ENCODE data around the gene RADIL. TPM values are rescaled to one million over a fixed set of nuclear protein-coding genes. Genes with fewer than 3 reads are reported as not detected.

Gene RADIL
- total and polyA plus RNA-seq, 2 of the 13 experiments (the other 11 are each of a cell fraction or from before 2014, with no cell fraction given): 0.05 to 0.09 TPM

DNA sequence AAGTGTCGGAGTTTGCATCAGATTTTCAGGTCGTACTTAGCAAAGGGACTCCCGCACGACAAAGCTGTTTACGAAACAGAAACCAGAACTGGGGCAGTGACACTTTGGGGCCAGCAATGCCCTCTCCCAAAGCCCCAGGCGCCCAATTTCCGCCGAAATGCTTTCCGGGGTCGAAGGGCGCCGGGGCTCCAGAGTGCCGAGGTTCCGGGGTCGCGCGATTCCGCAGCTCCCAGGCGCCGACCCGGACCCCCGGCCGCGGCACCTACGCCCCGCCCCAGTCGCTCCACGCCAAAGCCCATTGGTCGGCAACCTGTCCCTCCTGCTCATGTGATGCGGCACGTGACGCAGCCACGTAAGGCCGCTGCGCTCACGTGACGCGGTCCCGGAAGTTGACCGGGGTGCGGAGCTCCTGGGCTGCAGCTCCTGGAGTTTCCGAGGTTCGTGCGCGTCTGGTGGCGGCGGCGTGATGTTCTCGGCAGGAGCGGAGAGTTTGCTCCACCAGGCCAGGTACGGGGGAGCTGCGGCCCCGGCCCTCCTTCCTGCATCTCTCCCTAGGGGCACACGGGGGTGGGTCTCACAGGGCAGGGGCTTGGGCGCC, 108.2 kb downstream of the RADIL start, which contains the start of gene AP5Z1 (continued):
- TF ChIP-seq, protein P1, sequence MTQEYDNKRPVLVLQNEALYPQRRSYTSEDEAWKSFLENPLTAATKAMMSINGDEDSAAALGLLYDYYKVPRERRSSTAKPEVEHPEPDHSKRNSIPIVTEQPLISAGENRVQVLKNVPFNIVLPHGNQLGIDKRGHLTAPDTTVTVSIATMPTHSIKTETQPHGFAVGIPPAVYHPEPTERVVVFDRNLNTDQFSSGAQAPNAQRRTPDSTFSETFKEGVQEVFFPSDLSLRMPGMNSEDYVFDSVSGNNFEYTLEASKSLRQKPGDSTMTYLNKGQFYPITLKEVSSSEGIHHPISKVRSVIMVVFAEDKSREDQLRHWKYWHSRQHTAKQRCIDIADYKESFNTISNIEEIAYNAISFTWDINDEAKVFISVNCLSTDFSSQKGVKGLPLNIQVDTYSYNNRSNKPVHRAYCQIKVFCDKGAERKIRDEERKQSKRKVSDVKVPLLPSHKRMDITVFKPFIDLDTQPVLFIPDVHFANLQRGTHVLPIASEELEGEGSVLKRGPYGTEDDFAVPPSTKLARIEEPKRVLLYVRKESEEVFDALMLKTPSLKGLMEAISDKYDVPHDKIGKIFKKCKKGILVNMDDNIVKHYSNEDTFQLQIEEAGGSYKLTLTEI (CRISPR knock-in tag; conservative IDR thresholded peaks at IDR 0.05): no peak
- no peak for TF ChIP-seq ZFAT (CRISPR knock-in tag; conservative IDR thresholded peaks at IDR 0.05)
- TF ChIP-seq BHLHE40 (IDR thresholded peaks at IDR 0.05; ENCODE audit: low read length): peak; percentile 100
- TF ChIP-seq FOSL1 (CRISPR knock-in tag; IDR thresholded peaks at IDR 0.05; ENCODE audit: borderline replicate concordance): 0 out of 2 replicates have a peak, but pooled peaks have one; percentile 34
- no peak for TF ChIP-seq ZNF878 (CRISPR knock-in tag; IDR thresholded peaks at IDR 0.05)
- peak; percentile 66; the same call in 1 of the 2 replicates for TF ChIP-seq TOPORS (CRISPR knock-in tag; IDR thresholded peaks at IDR 0.05)
- TF ChIP-seq SALL1 (CRISPR knock-in tag; IDR thresholded peaks at IDR 0.05): peak; percentile 76
- TF ChIP-seq EHMT2 (IDR thresholded peaks at IDR 0.05; ENCODE audit: borderline replicate concordance, low read depth, low read length): no peak
- 0 out of 2 replicates have a peak, but pooled peaks have one; percentile 31 for TF ChIP-seq SNAPC2 (CRISPR knock-in tag; IDR thresholded peaks at IDR 0.05)
- TF ChIP-seq FOXA1 (IDR thresholded peaks at IDR 0.05): no peak
- TF ChIP-seq FOXA1 (CRISPR knock-in tag; IDR thresholded peaks at IDR 0.05): peak; percentile 29; the same call in 1 of the 2 replicates

DNA sequence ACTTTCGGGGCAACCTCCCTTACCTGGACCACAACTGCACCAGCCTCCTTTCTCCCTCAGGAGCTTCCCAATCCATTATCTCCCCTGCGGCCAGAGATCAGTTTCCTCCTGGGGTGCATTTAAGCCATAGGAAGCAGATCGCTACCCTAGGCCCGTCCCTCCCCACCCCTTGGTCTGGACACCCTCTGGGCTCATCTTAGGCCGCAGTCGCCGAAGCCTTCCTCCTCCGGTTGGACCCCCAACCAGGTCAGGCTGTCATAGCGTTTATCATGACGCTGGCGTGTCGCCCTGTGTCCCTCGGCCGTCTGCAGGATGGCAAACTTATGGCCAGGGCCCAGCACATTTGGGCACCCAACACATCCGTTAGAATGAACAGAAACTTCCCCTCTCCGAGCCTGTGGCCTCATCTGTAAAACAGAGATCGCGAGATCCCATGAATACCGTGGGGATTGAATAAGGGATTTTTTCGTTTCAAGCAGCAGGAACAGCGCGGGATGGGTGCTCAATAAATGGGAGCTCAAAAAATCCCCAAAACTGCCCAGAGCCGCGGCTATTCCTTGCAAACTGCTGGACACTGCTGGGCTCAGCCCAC, 108.8 kb downstream of the RADIL start:
- ATAC-seq: peak; percentile 56
- 0 out of 2 replicates have a peak, but pooled peaks have one; percentile 46 for TF ChIP-seq ZNF441 (CRISPR knock-in tag; IDR thresholded peaks at IDR 0.05; ENCODE audit: borderline replicate concordance)
- TF ChIP-seq, protein P2, sequence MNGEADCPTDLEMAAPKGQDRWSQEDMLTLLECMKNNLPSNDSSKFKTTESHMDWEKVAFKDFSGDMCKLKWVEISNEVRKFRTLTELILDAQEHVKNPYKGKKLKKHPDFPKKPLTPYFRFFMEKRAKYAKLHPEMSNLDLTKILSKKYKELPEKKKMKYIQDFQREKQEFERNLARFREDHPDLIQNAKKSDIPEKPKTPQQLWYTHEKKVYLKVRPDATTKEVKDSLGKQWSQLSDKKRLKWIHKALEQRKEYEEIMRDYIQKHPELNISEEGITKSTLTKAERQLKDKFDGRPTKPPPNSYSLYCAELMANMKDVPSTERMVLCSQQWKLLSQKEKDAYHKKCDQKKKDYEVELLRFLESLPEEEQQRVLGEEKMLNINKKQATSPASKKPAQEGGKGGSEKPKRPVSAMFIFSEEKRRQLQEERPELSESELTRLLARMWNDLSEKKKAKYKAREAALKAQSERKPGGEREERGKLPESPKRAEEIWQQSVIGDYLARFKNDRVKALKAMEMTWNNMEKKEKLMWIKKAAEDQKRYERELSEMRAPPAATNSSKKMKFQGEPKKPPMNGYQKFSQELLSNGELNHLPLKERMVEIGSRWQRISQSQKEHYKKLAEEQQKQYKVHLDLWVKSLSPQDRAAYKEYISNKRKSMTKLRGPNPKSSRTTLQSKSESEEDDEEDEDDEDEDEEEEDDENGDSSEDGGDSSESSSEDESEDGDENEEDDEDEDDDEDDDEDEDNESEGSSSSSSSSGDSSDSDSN (CRISPR knock-in tag; IDR thresholded peaks at IDR 0.05): no peak
- no peak; the same call in 1 of the 2 replicates for TF ChIP-seq NCOA2 (CRISPR knock-in tag; IDR thresholded peaks at IDR 0.05)
- TF ChIP-seq CHD2 (IDR thresholded peaks at IDR 0.05; ENCODE audit: low read depth, low read length): peak; percentile 87
- no peak for TF ChIP-seq ZNF224 (CRISPR knock-in tag; IDR thresholded peaks at IDR 0.05)
- 0 out of 2 replicates have a peak, but pooled peaks have one; percentile 47 for TF ChIP-seq ZNF75D (CRISPR knock-in tag; IDR thresholded peaks at IDR 0.05; ENCODE audit: borderline replicate concordance)
- no peak for TF ChIP-seq ZBTB44 (CRISPR knock-in tag; IDR thresholded peaks at IDR 0.05)

More for the DNA sequence above, 108.8 kb downstream of the RADIL start:
- in situ Hi-C loops (cut with HindIII; ENCODE audit: extremely low pct_ligation_motif_present, low pct_unique_long_range_greater_than_20kb) (loop anchor here (25.0 kb wide), 1 partner anchor 162 kb away; no protein-coding TSS in a partner anchor), intact Hi-C loops (cut with micrococcal nuclease; ENCODE audit: unreplicated experiment) (no loop called here)
- H3K4me3 ChIP-seq (replicated peaks in 1 of 3; ENCODE audit: insufficient read depth in 1 of 3, low read depth in 2 of 3, low read length in 3 of 3): peak overlapping the region; percentile 96 to 98 (median 97)
- no peak overlapping the region for H2AFZ ChIP-seq (ENCODE audit: low read length)
- ChIA-PET CTCF (ENCODE audit: low intra/inter-chr PET ratio, low total read pairs) (no interaction called here), POLR2A (interaction anchor here (0.6 to 2.4 kb wide), 17 partner anchors 10 to 270 kb away, joined by 3 to 17 read pairs (median 5); partner anchors contain the start of genes RADIL and RBAK)
- peak overlapping the region; percentile 94 for H3K27ac ChIP-seq (ENCODE audit: extremely low read length, insufficient read depth, low read length)
- H3K4me1 ChIP-seq (ENCODE audit: insufficient read depth, low read length): peaks cover 39% of the 10 kb centered on the region
- FAIRE-seq (no peak), DNase-seq (ENCODE audit: low spot score) (peak; percentile 48)
- H4K20me1 ChIP-seq (ENCODE audit: insufficient read depth, low read length): no peaks in the 10 kb centered on the region
- H3K36me3 ChIP-seq (replicated peaks in 1 of 2; ENCODE audit: control insufficient read depth in 1 of 2, insufficient read depth in 2 of 2, low read length in 2 of 2): 0 out of 5 replicates have a peak, but pooled peaks cover 0 to under 1% of the 10 kb centered on the region in 2 experiments
- H3K9ac ChIP-seq (ENCODE audit: insufficient read depth, low read depth, low read length): peak overlapping the region; percentile 91
- no peaks in the 10 kb centered on the region for H3K9me3 ChIP-seq (ENCODE audit: low read length)
- no peaks in the 10 kb centered on the region; a peak in 1 of 5 replicates for H3K27me3 ChIP-seq (ENCODE audit: control insufficient read depth in 1 of 2, insufficient read depth in 2 of 2, low read length in 2 of 2)
- WGBS (ENCODE audit: low lambda C conversion rate): 4% methylated on average over 22 of the region's 24 CpGs
- peak overlapping the region; percentile 96 for H3K4me2 ChIP-seq (ENCODE audit: low read depth, low read length)
- H3K79me2 ChIP-seq (ENCODE audit: insufficient read depth, low read length): peaks cover 27% of the 10 kb centered on the region
- TSS peak; percentile 98 for BruUV-seq (replicated peaks)
